ENCODE measurements around the gene CSNK2A2. TPM values are rescaled to one million over a fixed set of nuclear protein-coding genes. Genes with fewer than 3 reads are reported as not detected.

Gene CSNK2A2
- total and polyA plus RNA-seq, 4 donors, result 18.6 to 74.7 (median 41.0) TPM

DNA sequence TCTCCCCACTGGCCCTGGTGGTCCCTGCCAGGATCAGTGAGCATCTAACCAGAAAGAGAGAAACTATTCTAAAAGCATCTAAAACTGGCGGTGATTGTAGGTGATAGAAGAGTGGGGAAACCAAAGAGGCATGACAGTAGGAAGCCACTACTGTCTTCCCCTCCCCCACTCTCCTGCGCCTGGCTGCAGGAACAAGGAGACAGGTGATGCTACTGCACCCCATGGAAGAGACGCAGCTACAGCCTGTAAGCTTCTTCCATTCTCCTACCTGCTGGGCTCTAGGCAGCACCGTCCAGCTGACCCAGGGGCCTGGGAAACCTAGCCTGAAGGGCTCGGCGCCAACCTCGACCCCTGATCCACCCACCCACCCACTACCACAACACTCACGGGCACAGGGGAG, 32.4 kb upstream of the CSNK2A2 start:
- DNase-seq, result no peak
- WGBS, 2 donors, result 89 to 91% methylated on average over 8 of the region's 8 CpGs
- H3K27me3 ChIP-seq (ENCODE audit: control insufficient read depth in 3 of 3, insufficient read depth in 3 of 3, low read length in 2 of 3), result peaks cover 0 to 4% (median 0%) of the 10 kb centered on the region in 3 donors
- no peaks in the 10 kb centered on the region for H3K9me3 ChIP-seq (ENCODE audit: control insufficient read depth in 4 of 4, insufficient read depth in 3 of 4, low read length in 3 of 4)
- H3K4me3 ChIP-seq, result no peak overlapping the region
- H3K36me3 ChIP-seq (ENCODE audit: control insufficient read depth in 4 of 4, insufficient read depth in 4 of 4, low read length in 4 of 4), result no peaks in the 10 kb centered on the region
- no peak overlapping the region for H3K27ac ChIP-seq (ENCODE audit: low read depth in 1 of 2, low read length in 1 of 2)
- ATAC-seq (ENCODE audit: insufficient read depth, low FRiP score), result no peak
- peak overlapping the region in 1 of 2 donors; percentile 8 for H3K9ac ChIP-seq (ENCODE audit: insufficient read depth in 1 of 2, low read length in 2 of 2)
- no peaks in the 10 kb centered on the region for H3K4me1 ChIP-seq (ENCODE audit: control insufficient read depth in 5 of 5, insufficient read depth in 5 of 5, low read length in 5 of 5)
- TF ChIP-seq, protein P1, sequence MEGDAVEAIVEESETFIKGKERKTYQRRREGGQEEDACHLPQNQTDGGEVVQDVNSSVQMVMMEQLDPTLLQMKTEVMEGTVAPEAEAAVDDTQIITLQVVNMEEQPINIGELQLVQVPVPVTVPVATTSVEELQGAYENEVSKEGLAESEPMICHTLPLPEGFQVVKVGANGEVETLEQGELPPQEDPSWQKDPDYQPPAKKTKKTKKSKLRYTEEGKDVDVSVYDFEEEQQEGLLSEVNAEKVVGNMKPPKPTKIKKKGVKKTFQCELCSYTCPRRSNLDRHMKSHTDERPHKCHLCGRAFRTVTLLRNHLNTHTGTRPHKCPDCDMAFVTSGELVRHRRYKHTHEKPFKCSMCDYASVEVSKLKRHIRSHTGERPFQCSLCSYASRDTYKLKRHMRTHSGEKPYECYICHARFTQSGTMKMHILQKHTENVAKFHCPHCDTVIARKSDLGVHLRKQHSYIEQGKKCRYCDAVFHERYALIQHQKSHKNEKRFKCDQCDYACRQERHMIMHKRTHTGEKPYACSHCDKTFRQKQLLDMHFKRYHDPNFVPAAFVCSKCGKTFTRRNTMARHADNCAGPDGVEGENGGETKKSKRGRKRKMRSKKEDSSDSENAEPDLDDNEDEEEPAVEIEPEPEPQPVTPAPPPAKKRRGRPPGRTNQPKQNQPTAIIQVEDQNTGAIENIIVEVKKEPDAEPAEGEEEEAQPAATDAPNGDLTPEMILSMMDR (IDR thresholded peaks at IDR 0.05; ENCODE audit: control extremely low read depth, extremely low read depth), result no peak

DNA sequence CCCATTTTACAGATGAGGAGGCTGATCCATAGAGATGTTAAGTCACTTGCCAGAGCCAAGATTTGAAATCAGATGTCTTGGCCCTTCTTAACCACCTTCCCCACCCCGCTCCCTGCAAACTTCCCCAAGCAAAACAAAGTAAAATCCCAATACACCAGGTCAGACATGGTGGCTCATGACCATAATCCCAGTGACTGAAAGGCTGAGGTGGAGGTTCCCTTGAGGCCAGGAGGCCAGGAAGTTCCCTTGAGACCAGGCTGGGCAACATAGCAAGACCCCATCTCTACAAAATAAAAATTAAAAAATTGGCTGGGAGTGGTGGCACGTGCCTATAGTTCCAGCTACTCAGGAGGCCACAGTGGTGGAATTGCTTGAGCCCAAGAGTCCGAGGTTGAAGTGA, 28.9 kb upstream of the CSNK2A2 start:
- no peak for ATAC-seq (ENCODE audit: insufficient read depth, low FRiP score)
- no peak for DNase-seq

DNA sequence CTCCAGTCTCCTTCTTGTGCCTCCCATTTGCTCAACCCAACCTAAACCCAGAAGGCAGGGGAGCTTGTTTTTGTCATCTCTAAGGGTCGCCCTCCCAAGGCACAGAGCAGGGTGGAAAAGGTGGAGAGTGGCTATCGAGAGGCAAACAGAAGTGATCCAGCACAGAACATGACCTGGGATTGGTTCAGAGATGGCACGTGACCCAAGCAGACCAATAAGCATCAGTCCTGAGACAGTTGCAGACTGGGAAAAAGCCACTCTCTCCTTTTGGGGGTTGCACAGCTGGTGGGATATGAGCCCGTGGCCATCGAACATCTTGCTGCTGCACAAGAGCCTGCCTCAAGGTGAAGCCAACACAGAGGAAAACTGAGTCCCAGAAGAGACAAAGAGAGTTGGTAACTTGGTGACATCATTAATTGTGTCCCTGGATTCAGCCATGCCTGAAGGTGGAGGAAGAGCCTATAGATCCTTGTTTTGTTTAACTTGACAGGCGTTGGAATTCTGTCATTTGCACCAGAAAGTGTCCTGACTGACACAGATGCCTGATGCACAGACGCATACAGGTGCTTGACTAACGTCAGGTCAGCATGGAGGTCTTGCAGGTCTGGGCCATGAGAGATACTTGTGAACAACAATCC, 28.2 kb upstream of the CSNK2A2 start:
- TF ChIP-seq, protein P1 (IDR thresholded peaks at IDR 0.05; ENCODE audit: control extremely low read depth, extremely low read depth), result no peak
- Histone ChIP-seq H3K27ac (ENCODE audit: low read depth in 1 of 2, low read length in 1 of 2) (no peak overlapping the region), H3K27me3 (ENCODE audit: control insufficient read depth in 3 of 3, insufficient read depth in 3 of 3, low read length in 2 of 3) (no peaks in the 10 kb centered on the region), H3K4me1 (ENCODE audit: control insufficient read depth in 5 of 5, insufficient read depth in 5 of 5, low read length in 5 of 5) (no peaks in the 10 kb centered on the region), H3K36me3 (ENCODE audit: control insufficient read depth in 4 of 4, insufficient read depth in 4 of 4, low read length in 4 of 4) (no peaks in the 10 kb centered on the region), H3K9ac (ENCODE audit: insufficient read depth in 1 of 2, low read length in 2 of 2) (no peak overlapping the region), H3K4me3 (no peak overlapping the region), H3K9me3 (ENCODE audit: control insufficient read depth in 4 of 4, insufficient read depth in 3 of 4, low read length in 3 of 4) (no peaks in the 10 kb centered on the region)
- WGBS, 2 donors, result 78 to 81% methylated on average over 8 of the region's 8 CpGs
- DNase-seq (no peak), ATAC-seq (ENCODE audit: insufficient read depth, low FRiP score) (no peak)

More for the DNA sequence above, 28.9 kb upstream of the CSNK2A2 start:
- Histone ChIP-seq H3K36me3 (ENCODE audit: control insufficient read depth in 4 of 4, insufficient read depth in 4 of 4, low read length in 4 of 4) (no peaks in the 10 kb centered on the region), H3K27ac (ENCODE audit: low read depth in 1 of 2, low read length in 1 of 2) (no peak overlapping the region), H3K9ac (ENCODE audit: insufficient read depth in 1 of 2, low read length in 2 of 2) (no peak overlapping the region), H3K4me3 (no peak overlapping the region), H3K4me1 (ENCODE audit: control insufficient read depth in 5 of 5, insufficient read depth in 5 of 5, low read length in 5 of 5) (no peaks in the 10 kb centered on the region), H3K27me3 (ENCODE audit: control insufficient read depth in 3 of 3, insufficient read depth in 3 of 3, low read length in 2 of 3) (no peaks in the 10 kb centered on the region), H3K9me3 (ENCODE audit: control insufficient read depth in 4 of 4, insufficient read depth in 3 of 4, low read length in 3 of 4) (no peaks in the 10 kb centered on the region)
- whole genome bisulfite sequencing, 2 donors, result 86 to 91% methylated on average over 3 of the region's 3 CpGs
- TF ChIP-seq, protein P1 (IDR thresholded peaks at IDR 0.05; ENCODE audit: control extremely low read depth, extremely low read depth), result no peak

Data from lung (tissue), 12 donors.